ENCODE results near the gene NUDT16.

The NUDT16 gene

GRCh38 chr3:131361464-131362421 lies 19.8 kb upstream of the NUDT16 start:
- Histone ChIP-seq H3K9me3 (ENCODE audit: insufficient read depth, low read length) (no peaks in the 10 kb centered on the region), H3K4me2 (ENCODE audit: low read length) (no peak overlapping the region), H3K4me3 (ENCODE audit: low read length) (no peak overlapping the region), H3K79me2 (ENCODE audit: low read length) (no peaks in the 10 kb centered on the region), H3K27ac (ENCODE audit: low read length) (no peak overlapping the region), H3K27me3 (ENCODE audit: low read depth, low read length) (no peaks in the 10 kb centered on the region), H2AFZ (ENCODE audit: low read depth, low read length) (no peak overlapping the region), H4K20me1 (ENCODE audit: insufficient read depth, low read length) (no peaks in the 10 kb centered on the region), H3K4me1 (ENCODE audit: low read length) (no peaks in the 10 kb centered on the region), H3K36me3 (replicated peaks; ENCODE audit: low read depth, low read length) (no peaks in the 10 kb centered on the region), H3K9ac (ENCODE audit: low read length) (no peak overlapping the region)
- TF ChIP-seq CTCF (IDR thresholded peaks at IDR 0.05; ENCODE audit: low read depth, low read length) (no peak), EZH2phosphoT487 (IDR thresholded peaks at IDR 0.05; ENCODE audit: low read depth) (no peak)

- no peaks in the 10 kb centered on the region for H4K20me1 ChIP-seq (ENCODE audit: insufficient read depth, low read length)
- H3K27ac ChIP-seq (ENCODE audit: low read length): no peak overlapping the region
- H3K36me3 ChIP-seq (replicated peaks; ENCODE audit: low read depth, low read length): no peaks in the 10 kb centered on the region
- no peaks in the 10 kb centered on the region for H3K79me2 ChIP-seq (ENCODE audit: low read length)
- no peaks in the 10 kb centered on the region for H3K27me3 ChIP-seq (ENCODE audit: low read depth, low read length)
- TF ChIP-seq CTCF (IDR thresholded peaks at IDR 0.05; ENCODE audit: low read depth, low read length) (no peak), EZH2phosphoT487 (IDR thresholded peaks at IDR 0.05; ENCODE audit: low read depth) (no peak)
- H3K9me3 ChIP-seq (ENCODE audit: insufficient read depth, low read length): no peaks in the 10 kb centered on the region
- no peaks in the 10 kb centered on the region for H3K4me1 ChIP-seq (ENCODE audit: low read length)
- no peak overlapping the region for H3K4me3 ChIP-seq (ENCODE audit: low read length)
- no peak overlapping the region for H2AFZ ChIP-seq (ENCODE audit: low read depth, low read length)
- H3K4me2 ChIP-seq (ENCODE audit: low read length): no peak overlapping the region
- H3K9ac ChIP-seq (ENCODE audit: low read length): no peak overlapping the region
Observed at GRCh38 chr3:131363275-131363674, 18.3 kb upstream of the NUDT16 start.

- H3K27ac ChIP-seq (ENCODE audit: low read length): no peak overlapping the region
- H3K4me1 ChIP-seq (ENCODE audit: low read length): peaks cover 5% of the 10 kb centered on the region; the same call in 1 of the 2 replicates
- no peak overlapping the region for H2AFZ ChIP-seq (ENCODE audit: low read depth, low read length)
- no peak overlapping the region for H3K4me3 ChIP-seq (ENCODE audit: low read length)
- no peak for TF ChIP-seq EZH2phosphoT487 (IDR thresholded peaks at IDR 0.05; ENCODE audit: low read depth)
- TF ChIP-seq CTCF (IDR thresholded peaks at IDR 0.05; ENCODE audit: low read depth, low read length): no peak
- H3K36me3 ChIP-seq (replicated peaks; ENCODE audit: low read depth, low read length): no peaks in the 10 kb centered on the region
- no peak overlapping the region for H3K4me2 ChIP-seq (ENCODE audit: low read length)
- H3K9me3 ChIP-seq (ENCODE audit: insufficient read depth, low read length): no peaks in the 10 kb centered on the region
- H3K9ac ChIP-seq (ENCODE audit: low read length): no peak overlapping the region
- H3K27me3 ChIP-seq (ENCODE audit: low read depth, low read length): no peaks in the 10 kb centered on the region
- no peaks in the 10 kb centered on the region for H4K20me1 ChIP-seq (ENCODE audit: insufficient read depth, low read length)
- H3K79me2 ChIP-seq (ENCODE audit: low read length): no peaks in the 10 kb centered on the region
Observed at GRCh38 chr3:131370935-131371687, 10.5 kb upstream of the NUDT16 start.

- no peak for TF ChIP-seq EZH2phosphoT487 (IDR thresholded peaks at IDR 0.05; ENCODE audit: low read depth)
- no peak for TF ChIP-seq CTCF (IDR thresholded peaks at IDR 0.05; ENCODE audit: low read depth, low read length)
- Histone ChIP-seq H3K4me1 (ENCODE audit: low read length) (peaks cover 5% of the 10 kb centered on the region; the same call in 1 of the 2 replicates), H3K36me3 (replicated peaks; ENCODE audit: low read depth, low read length) (no peaks in the 10 kb centered on the region), H2AFZ (ENCODE audit: low read depth, low read length) (no peak overlapping the region), H3K79me2 (ENCODE audit: low read length) (no peaks in the 10 kb centered on the region), H3K4me3 (ENCODE audit: low read length) (no peak overlapping the region), H3K27me3 (ENCODE audit: low read depth, low read length) (no peaks in the 10 kb centered on the region), H4K20me1 (ENCODE audit: insufficient read depth, low read length) (no peaks in the 10 kb centered on the region), H3K27ac (ENCODE audit: low read length) (no peak overlapping the region), H3K9ac (ENCODE audit: low read length) (no peak overlapping the region), H3K9me3 (ENCODE audit: insufficient read depth, low read length) (no peaks in the 10 kb centered on the region), H3K4me2 (ENCODE audit: low read length) (no peak overlapping the region)
Observed at GRCh38 chr3:131371688-131372066, 9.9 kb upstream of the NUDT16 start.
